Stimulated activated CD4-positive, alpha-beta T cell treated with anti-CD3 and anti-CD28 coated beads, Interleukin-2, amount 100 ng/mL, for 24 hours (primary cell): ENCODE results near the gene LTBP1.

Experiments
- DNase-seq, 2 donors: peaks; one replicate each; pipeline ENCODE4 v3.0.0-alpha.2; 2020

The LTBP1 gene

DNA sequence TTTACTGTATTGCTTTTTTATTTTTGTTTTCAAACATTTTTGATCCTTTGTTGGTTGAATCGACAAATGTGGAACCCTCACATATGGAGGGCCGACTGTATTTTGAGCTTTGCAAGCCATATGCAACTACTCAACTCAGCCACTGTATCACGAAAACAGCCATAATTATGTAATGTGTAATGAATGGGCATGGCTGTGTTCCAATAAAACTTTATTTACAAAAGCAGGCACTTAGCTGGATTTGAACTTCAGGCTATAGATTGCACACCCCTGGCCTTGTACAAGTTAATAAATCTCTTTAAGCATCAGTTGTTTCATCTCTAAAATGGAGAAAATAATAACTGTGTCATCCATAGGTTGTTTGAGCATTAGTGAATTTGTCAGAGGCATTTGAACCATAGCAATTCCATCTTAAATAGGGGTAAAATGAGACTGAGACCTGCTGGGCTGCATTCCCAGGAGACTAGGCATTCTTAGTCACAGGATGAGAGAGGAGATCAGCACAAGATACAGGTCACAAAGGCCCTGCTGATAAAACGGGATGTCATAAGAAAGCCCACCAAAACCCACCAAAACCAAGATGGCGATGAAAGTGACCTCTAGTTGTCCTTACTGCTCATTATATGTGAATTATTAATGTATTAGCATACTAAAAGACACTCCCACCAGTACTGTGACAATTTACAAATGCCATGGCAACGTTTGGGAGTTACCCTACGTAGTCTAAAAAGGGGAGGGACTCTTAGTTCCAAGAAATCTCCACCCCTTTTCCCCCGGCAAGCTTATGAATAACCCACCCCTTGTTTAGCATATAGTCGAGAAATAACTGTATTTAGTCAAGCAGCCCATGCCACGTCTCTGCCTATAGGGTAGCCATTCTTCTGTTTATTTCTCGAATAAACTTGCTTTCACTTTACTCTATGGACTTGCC, 13.7 kb upstream of the LTBP1 start:
- DNase-seq = no peak

GRCh38 chr2:32933756-32934095, 13.0 kb upstream of the LTBP1 start:
- no peak for DNase-seq

GRCh38 chr2:32937602-32938448, 8.9 kb upstream of the LTBP1 start:
- no peak for DNase-seq

DNA sequence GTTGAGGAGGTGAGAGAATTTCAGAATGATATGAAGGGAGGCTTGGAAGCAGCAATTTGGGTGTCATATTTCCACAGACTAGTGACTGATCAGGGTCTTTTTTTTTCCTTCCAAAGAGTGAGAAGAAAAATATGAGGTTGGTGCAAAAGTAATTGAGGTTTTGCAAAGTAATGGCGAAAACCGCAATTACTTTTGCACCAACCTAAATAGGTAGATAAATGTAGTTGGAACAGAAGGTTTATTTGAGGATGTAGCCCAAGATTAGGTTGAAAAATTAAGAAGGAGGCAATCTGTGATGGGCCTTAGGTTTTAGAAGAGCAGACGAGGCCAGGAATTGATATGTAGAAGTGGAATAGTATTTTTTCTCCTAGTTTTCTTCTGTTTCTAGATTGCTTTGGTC, 7.8 kb upstream of the LTBP1 start:
- DNase-seq = no peak

DNA sequence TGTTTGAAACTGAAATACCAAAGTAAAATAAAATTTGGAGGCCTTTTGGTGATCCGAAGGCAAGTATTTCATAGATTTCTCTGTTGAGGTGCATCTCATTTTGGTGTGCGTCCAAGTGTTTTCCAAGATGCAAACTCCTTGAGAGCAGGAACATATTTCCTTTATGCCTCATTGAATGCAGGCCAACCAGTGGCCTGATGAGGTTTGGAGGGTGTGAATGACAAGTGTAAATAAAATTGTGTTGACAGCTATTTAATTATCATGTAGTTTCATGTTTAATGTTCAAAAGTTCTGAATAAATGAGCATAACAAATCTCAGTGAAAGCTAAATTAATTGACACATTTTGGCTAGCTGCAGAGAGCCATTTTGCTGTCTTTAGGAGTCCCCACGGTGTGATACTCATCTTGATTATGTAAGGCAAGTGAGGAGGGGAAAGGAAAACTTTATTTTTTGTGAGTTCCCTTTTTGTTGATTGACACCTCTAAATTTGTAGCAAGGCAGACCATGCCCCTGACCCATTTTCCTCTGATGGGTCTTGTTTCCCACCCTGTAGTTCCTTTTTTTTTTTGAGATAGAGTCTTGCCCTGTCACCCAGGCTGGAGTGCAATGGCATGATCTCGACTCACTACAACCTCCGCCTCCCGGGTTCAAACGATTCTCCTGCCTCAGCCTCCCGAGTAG, 6.3 kb upstream of the LTBP1 start:
- DNase-seq = no peak

DNA sequence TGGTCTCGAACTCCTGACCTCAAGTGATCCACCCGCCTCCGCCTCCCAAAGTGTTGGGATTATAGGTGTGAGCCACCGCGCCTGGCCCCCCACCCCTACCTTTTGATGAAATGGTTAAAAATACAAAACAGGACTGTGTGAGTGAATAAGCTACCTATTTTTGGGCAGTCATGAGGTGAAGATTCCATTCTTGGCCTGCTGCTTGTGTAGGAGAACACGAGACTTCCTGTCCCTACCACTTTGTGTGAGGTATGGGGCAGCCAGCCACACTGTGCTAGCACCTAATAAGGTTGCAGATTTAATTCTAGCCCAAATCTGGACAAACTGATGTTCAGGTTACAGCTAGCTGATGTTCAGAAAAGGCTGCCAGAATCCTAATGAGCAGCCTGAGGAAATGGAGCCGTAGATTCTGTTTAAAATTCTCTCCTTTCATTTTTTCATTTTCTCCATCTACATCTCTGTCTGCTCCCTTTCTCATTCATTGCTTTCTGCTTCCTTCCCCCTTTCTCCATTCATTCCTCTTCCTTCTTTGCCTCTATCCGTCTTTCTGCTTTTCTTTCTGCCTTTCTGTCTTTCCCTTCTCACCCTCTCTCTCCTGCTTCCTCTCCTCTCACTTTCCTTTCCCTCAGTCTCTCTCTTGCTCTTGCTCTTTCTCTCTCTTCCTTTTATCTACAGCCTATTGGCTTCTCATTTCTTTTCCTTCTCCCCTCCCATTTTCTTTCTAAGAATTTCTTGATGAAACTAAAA, 4.6 kb upstream of the LTBP1 start:
- no peak for DNase-seq

DNA sequence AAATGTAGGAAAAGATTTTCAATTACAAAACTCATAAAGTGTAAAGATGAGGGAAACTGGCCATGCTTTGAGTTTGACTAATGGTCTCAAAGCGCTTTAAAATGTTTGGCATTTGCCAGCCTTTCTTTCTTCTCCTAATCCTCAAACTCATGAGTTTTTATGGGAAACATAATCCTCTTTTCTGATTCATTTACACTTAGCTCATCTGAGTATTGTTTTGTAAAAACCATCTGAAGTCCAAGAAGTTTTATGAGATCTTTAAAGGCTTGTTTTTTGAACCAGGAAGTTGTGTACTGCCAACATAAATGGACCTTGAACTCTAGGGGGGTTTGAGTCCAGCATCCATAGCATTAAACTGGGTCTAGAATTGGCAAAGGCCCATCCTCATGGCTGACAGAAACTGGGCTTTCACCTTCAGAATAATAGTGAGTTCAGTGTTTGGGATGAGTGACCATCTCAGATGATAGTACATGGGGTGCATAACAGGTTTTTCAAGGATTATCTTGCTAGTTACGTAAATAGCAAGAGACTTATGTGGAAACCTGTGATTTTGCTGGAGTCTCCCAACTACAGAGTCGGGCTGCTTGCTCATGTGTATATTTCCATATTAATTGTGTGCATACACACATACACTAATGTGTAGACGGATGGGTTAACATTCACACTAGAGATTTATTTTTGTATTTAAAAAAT, 3.8 kb upstream of the LTBP1 start:
- no peak for DNase-seq

DNA sequence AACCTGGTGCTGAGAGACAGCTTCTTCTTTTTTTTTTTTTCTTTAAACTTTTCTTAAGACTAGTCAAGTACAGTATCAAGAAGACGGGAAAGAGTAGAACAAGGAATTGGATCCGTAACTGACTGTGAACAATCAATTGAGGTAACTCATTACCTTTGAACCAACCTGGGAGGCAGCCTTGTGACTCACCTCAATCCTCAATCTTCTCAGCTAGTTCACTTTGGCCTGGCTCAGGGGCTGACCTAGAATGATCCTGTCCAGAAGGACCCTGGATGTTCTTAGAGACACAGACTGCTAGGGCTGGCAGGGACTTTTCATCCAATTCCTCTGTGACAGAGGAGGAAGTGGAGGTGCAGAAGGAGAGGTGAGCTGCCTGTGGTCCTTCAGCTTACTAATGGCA, 1.5 kb upstream of the LTBP1 start:
- no peak for DNase-seq

DNA sequence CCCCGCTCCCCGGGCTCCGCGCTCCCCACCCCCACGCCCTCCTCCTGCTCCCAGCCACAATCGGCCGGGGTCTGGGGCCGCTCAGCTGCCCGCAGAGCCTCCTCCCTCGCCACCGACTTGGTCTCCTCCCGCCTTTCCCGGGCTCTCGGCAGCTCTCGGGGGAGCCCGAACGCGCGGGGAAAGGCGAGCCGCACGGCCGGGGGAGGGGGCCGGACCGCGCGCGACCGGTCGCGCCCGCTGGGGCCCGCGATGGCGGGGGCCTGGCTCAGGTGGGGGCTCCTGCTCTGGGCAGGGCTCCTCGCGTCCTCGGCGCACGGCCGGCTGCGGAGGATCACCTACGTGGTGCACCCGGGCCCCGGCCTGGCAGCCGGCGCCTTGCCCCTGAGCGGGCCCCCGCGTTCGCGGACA, 327 bp downstream of the LTBP1 start:
- peak in 1 of 2 donors; percentile 20 for DNase-seq

- DNase-seq = peak; percentile 19 to 43
Measured at GRCh38 chr2:32947484-32948143, 861 bp downstream of the LTBP1 start.

GRCh38 chr2:32948266-32948665, 1.5 kb downstream of the LTBP1 start:
- no peak for DNase-seq

DNA sequence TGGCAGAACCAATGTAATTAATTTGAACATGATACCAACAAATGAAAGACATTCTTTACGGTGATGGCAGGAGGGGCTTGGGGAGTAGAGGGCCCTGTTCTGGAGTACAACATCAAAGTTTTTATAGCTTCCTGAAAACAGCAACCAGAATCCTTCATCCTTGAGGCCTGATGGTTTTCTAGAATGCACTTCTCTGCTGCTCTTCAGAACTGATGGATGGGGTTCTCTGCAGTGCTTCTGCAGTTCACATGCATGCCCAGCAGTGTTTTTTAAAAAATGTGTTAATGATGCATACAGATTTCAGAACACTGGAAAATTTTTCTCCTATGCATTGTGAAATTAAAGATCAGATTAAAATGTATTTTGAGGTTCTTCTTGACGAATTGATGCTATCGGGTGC, 2.5 kb downstream of the LTBP1 start:
- DNase-seq = no peak

- no peak for DNase-seq
Measured at GRCh38 chr2:32951672-32952071, 4.9 kb downstream of the LTBP1 start.

GRCh38 chr2:32952761-32953476, 6.2 kb downstream of the LTBP1 start:
- DNase-seq = no peak

GRCh38 chr2:32954206-32954605, 7.5 kb downstream of the LTBP1 start:
- DNase-seq = no peak

DNA sequence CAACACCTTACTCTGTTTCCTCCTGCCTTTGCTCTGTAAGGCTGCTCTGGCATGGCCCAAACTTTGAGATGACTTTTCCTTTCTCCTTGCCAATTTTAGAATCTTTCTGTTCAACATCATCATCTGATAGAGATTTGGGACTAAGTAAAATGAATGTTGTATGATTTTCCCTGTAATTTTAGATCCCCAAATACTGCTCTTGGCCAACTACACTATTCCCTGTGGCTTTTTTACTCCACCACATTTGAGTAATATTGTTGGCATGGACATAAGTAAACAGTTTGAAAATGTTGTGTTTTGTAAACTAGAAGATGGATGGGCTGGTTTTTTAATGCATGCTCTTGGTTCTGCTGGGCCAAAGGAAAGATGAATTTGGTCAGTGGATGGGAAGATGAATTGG, 12.1 kb downstream of the LTBP1 start:
- no peak for DNase-seq

- DNase-seq = no peak
Measured at GRCh38 chr2:32960238-32960637, 13.5 kb downstream of the LTBP1 start.

GRCh38 chr2:32960647-32961403, 14.1 kb downstream of the LTBP1 start:
- DNase-seq = no peak

DNA sequence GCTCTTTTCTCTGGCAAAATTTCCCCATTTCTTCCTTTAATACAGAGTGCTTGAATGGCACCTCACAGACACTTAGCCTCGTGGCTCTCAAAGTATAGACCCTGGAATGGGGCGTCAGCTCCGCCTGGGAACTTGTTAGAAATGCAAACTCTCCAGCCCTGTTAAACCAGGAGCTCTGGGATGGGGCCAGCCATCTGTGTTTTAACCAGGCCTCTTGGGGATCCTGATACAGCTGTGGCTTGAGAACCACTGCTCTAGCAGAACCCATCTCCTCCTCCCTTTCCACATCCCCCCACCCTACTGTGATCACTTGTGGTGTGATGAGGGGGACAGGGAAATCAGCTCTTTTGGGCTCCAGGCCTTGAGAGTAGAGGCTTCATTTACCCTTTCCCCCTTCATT, 15.9 kb downstream of the LTBP1 start:
- no peak for DNase-seq

DNA sequence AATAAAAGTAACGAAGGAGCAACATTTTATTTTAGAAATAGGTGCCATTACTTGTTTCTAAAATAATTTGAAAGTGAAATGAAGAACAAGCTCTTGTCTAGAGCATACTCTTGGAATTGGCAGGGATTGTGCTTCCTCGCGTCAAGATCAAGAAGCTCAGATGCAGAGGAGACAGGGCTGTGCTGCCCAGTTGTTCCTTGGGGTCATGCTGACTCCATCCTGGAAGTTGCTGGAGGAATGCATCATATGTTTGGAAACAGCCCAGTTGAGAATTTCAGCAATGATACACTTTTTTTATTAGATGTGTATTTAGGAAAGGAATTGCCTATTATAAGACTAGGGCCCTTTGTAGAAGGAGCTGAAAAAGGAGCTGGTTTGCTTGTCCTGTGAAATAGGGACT, 17.2 kb downstream of the LTBP1 start:
- no peak for DNase-seq
